ENCODE measurements around the gene PTPRCAP.
"Not testable (repeated sequence)": the region's sequence is repeated elsewhere in the genome, so short reads cannot be mapped to it uniquely, and the experiment has no call there.

Gene PTPRCAP

DNA sequence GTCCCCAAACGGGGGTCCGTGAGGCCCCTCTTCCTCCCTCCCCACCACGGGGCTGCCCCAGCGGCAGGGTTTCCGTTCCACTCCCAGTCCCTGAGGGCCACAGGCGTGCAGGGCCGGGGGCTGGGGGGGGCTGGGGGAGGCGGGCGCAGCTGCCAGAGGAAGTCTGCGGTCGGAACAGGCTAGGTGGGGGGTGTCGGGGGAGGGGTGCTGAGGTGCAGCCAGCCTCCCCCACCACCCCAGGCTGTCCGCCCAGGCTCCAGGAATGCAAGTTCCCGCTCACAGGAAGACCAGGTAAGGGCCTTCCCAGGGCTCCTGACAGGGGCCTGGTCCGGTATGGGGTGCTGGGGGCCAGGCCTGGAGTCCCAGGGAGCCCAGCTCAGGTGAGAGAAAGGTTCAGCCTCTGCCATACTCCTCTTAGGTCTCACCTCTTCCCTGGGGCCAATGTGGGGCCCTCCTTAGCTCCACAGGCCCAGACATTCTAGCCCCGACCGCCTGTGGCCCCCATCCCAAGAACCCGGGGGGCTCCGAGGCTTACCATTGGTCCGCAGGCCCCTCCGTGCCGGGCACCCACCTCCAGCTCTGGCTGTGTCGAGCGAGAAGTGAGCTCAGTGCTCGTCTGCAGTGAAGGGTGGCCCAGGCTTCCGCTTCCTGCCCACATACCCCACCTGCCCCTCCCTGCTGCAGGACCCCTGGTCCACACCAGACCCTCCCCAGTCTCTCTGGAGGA lies at the start of gene PTPRCAP:
PTPRCAP (minus strand) TSS at position 601 of the 727 bp plus-strand sequence; CDS start at position 538, 63 bp downstream.
- no peak for DNase-seq

DNA sequence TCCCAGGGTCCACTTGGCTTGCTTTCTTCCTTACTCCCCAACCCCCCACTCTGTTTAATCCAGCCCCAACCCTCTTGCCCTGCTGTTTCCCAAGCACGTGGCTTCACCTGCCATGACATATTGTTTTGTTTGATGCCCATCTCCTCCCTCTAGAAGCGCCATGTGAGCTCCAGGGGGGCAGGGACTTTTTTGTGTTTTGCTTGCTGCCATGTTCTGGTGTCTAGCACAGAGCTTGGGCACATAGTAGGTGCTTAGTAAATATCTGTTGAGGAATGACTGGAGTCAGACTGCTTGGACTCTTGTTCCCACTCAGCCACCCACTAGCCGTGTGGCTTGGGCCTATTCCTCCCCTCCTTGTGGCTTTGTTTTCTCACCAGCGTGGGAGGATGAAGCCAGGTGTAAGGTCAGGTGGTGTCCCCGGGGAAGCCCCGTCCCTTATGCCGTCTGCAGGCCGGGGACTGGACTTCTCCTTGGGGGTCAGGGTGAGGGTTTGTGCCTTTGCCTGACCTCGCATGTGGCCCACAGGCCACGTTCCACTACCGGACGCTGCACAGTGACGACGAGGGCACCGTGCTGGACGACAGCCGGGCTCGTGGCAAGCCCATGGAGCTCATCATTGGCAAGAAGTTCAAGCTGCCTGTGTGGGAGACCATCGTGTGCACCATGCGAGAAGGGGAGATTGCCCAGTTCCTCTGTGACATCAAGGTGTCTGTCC lies 49.2 kb upstream of the PTPRCAP start:
- DNase-seq = no peak

DNA sequence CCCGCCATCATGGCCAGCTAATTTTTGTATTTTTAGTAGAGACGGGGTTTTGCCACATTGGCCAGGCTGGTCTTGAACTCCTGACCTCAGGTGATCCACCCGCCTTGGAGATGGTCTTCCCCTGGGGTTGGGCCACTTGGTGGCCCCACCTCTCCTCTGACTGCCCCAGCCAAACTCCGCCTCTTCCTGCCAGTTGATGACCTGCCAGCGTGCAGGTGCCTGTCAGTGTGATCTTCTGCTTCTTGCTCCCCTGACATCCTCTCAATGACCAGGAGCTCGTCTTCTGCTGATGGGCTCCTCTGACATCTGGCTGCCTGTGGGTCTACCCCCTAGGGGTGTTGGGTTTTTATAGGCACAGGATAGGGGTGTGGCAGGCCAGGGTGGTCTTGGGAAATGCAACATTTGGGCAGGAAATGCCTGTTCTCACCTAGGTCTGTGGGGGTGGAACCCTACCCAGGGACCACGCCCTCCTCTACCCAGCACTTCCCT lies 48.4 kb upstream of the PTPRCAP start:
- DNase-seq = not testable (repeated sequence)

DNA sequence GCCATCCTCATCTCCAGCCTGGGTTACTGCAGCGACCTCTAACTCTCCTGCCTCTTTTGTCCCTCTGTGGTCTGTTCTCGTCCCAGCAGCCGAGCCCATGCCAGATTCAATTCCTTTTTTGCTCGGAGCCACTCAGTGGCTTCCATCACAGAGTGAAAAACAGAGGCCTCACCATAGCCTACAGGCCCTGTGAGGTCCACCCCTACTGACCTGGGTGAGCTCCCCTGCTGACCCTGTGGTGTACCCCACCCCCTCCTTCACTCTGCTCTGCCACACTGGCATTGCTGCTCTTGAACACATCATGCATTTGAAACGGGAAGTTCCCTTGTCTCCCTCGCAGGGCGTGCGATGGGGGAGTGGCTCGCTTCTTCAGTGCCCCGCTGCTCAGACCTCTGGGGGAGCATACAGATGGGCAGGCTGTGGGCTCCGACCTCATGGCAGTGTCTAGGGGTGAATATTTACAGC lies 47.4 kb upstream of the PTPRCAP start:
- DNase-seq = no peak

DNA sequence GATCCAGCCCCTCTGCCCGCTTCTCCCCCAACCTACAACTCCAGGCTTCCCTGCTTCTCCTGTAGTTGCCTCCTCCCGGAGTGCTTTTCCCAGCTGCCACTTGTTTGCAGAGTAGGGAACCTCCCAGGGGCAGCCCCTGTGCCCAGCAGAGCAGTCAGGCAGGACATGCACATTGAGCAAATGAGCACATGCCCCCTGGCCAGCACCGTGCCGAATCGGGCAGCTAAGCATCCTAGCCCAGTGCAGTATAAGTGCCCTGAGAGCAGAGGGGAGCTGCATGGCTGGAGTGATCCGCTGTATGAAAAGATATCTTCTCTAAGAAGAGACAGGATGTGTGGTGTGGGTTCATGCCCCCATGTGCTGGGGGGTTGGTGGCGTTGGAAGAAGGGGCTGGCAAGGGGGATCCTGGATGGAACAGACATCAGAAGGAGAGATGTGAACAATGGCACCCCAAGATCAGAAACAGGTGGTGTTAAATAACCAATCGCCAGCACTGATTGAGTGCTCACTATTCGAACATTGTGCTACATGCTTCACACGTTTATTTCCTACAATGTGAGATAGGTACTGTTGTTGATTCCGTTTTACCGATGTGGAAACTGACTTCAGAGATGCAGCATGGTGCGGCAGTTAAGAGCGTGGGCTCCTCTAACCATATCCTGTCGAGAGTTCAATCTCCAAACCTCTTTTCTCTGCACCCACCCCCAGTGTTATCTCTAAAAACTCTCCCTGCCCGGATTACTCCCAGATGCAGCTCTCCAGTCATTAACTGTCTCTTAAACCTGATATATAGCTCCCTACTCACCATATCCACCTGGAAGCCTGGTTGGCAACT lies 46.6 kb upstream of the PTPRCAP start:
- no peak for DNase-seq

DNA sequence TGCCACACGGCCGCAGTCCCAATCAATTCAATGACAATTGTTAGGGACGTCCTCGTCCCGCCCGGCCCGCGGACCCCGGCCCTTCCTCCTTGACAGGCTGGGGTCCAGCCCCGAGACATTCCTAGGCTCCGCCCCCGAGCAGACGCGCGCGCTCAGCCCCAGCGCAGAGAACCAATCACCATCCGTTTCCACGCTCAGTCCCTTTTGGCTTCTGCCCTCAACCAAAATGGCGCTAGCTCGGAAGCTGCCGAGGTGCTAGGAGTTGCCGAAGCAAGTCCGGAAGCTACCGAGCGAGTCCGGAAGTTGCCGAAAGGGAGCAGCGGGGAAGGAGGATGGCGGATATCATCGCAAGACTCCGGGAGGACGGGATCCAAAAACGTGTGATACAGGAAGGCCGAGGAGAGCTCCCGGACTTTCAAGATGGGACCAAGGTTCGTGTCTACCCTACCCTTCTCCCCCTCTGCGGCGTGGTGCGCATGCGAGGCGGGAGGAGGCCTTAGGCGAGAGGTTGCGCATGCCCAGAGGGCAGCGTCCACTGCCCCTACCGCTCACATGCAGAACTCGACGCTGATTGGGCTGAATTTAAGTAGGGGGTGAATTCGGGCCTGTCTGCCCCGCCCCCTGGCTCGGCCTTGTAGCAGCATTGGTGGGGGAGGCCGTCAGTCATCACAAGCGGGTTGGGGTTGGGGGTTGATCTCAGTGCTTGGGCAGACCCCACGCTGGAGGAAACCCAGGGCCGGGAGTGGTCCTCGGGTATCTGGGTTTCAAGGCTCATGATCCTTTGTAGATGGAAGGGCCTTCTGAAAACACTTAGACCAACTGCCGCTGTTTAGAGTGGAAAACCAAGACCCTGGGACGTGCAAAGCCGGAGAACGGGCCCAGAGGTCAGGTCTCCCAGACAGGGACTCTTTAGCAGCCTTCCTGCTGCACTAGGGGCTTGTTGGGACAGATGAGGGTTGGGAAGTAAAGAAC lies 45.6 kb upstream of the PTPRCAP start, which contains the start of gene AIP:
AIP (plus strand) TSS at position 200 of the 972 bp plus-strand sequence; CDS start at position 333, 133 bp downstream.
- peak; percentile 97 for DNase-seq

DNA sequence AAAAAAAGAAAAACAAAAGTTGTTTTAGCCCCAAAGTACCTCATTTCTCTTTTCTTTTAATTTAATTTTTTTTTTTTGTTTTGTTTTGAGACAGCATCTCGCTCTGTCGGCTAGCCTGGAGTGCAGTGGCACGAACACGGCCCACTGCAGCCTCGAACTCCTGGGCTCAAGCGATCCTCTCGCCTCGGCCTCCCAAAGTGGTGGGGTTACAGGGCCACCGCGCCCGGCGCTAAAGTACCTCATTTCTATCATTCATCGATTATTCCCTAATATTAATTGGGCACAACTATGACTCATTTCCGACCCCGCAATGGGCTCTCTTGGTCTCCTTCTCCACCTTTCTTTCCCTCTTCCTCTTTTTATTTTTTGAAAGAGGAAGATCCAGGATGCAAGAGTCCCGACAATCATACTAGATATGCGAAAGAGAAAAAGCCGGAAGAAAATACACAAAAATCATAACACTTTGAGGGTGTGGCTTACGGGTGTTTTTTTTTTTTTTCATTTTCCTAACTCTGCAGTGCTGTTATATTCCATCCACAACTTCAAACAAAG lies 44.9 kb upstream of the PTPRCAP start:
- no peak for DNase-seq

DNA sequence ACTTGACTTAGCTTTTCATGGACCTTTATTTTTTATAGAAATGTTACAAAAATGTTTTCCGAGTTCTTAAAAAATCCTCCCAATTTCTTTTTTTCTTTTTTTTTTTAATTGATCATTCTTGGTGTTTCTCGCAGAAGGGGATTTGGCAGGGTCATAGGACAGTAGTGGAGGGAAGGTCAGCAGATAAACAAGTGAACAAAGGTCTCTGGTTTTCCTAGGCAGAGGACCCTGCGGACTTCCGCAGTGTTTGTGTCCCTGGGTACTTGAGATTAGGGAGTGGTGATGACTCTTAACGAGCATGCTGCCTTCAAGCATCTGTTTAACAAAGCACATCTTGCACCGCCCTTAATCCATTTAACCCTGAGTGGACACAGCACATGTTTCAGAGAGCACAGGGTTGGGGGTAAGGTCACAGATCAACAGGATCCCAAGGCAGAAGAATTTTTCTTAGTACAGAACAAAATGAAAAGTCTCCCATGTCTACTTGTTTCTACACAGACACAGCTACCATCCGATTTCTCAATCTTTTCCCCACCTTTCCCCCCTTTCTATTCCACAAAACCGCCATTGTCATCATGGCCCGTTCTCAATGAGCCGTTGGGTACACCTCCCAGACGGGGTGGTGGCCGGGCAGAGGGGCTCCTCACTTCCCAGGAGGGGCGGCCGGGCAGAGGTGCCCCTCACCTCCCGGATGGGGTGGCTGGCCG lies 40.0 kb upstream of the PTPRCAP start:
- DNase-seq = not testable (repeated sequence)

DNA sequence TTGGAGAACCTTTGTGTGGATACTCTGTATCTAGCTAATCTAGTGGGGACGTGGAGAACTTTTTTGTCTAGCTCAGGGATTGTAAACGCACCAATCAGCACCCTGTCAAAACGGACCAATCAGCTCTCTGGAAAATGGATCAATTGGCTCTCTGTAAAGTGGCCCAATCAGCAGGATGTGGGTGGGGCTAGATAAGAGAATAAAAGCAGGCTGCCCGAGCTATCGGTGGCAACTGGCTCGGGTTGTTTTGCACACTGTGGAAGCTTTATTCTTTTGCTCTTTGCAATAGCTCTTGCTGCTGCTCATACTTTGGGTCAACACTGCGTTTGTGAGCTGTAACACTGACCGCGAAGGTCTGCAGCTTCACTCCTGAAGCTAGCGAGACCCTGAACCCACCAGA lies 39.2 kb upstream of the PTPRCAP start:
- not testable (repeated sequence) for DNase-seq

- DNase-seq = no peak
These were observed 35.4 kb upstream of the PTPRCAP start for GRCh38 chr11:67472882-67473281.

DNA sequence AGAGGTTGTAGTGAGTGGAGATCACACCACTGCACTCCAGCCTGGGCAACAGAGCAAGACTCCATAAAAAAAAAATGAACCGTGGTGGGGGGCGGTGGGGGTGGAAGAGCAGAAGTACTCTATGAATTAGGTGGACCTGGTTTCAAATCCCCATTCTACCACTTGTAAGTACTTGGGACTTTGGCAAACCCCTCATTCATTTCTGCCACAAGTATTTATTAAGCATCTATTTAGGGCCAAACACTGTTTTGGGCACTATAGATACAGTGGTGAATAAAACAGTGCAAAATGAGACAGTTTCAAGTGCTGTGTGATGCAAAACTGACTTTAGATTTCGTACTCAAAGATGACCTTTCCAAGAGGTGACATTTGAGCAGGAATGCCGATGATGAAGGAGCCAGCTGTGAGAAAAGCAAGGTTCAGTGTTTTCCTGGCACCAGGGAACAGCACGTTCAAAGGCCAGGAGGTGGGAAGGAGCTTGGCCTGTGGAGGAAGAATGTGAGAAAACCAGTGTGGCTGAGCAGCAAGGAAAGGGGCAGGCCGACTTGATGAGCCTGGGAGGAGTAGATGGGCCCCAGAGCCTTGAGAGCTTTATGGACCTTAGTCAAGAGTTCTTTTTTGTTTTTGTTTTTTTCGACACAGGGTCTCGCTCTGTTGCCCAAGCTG lies 33.0 kb upstream of the PTPRCAP start:
- no peak for DNase-seq

GRCh38 chr11:67469508-67469811 lies 32.0 kb upstream of the PTPRCAP start:
- no peak for DNase-seq

- peak; percentile 83 for DNase-seq
These were observed 31.5 kb upstream of the PTPRCAP start, which contains the start of gene TMEM134 for GRCh38 chr11:67468759-67469507. TMEM134 (minus strand) TSS chr11:67469251; CDS start chr11:67469192, 59 bp downstream.

GRCh38 chr11:67468456-67468758 lies 30.9 kb upstream of the PTPRCAP start:
- no peak for DNase-seq

- peak; percentile 47 for DNase-seq
These were observed 30.6 kb upstream of the PTPRCAP start for GRCh38 chr11:67468056-67468455.

GRCh38 chr11:67466962-67467771 lies 29.7 kb upstream of the PTPRCAP start:
- DNase-seq = no peak

DNA sequence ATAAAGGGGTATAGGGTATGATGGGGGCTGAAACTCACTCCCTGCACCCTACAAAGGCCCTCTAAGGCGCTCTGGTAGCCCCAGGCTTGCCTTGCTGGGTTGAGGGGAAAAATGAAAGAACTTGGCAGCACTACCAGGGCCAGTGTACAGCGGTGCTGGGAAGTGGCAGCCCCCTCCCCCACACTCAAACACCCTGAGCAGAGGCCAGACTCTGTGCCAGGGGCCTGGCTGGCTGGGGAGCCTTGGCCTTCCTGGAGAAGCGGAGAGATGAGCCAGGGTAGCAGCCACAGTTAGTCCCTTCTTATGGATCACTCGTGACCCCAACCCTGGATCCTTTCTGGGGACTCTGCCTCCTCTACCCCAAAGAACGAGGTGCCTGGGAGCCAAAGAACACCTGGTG lies 28.9 kb upstream of the PTPRCAP start:
- DNase-seq = no peak

DNA sequence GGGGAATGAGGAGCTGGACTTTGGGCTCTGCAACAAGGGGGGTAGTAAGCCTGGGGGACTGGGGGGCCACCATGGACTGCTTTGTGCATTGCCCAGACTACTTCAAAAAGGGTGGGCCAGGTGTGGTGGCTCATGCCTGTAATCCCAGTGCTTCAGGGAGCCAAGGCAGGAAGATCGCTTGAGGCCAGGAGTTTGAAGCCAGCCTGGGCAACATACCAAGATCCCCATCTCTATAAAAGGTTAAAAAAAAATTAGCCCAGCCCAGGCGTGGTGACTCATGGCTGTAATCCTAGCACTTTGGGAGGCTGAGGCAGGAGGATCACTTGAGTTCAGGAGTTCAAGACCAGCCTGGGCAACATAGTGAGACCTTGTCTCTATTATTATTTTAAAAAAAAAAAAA lies 28.0 kb upstream of the PTPRCAP start:
- not testable (repeated sequence) for DNase-seq

DNA sequence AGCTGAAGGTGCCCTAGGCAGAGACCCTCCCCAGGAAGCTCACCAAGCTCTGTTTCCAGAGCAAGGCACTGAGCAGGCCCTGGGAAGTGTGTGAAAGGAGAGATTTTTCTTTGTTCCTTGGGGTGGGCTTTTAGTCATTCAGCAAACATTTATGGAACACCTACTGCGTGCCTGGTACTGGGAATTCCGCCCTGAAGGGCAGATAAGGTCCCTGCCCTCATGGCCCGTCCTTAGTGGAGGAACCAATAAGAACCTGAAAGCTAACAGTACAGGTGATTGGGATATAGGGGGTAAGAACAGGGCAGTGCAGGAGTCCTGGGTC lies 27.7 kb upstream of the PTPRCAP start:
- no peak for DNase-seq
